Measurements from ENCODE around the gene ADORA3.

ADORA3 gene

DNA sequence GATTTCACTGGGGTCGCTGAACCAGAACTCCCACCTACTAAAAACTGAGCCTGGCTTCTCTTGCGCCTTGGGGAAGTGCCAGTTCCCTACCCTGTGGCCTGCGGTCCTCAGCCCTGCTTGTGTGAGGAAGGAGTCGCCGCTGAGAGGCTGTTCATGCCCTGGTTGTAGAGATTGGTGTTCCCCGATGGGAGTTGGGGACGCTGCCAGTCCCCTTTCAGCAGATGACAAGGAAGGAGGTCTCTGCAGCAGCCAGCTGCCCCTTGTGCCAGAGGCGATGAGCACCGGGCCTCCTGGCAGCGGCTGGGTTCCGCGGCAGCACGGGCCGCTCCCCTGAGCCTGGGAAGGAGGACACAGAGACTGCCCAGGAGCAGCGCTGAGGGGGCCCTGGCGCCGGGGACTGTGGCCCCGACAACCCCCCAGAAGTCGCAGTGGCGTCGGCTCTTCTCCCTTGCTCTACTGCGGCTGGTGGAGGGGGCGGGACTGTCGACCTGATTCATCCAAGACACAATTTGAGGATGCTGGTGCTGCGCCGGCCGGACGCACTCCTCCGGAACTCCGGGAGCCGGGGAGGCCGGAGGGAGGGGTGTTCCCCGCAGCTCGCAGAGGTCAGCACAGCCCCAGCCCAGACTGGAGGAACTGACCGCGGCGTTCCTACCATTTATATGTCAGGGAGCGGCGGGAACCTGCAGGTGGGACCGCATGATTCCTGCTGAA is 12.0 kb upstream of the ADORA3 start:
- TF ChIP-seq, protein P1, sequence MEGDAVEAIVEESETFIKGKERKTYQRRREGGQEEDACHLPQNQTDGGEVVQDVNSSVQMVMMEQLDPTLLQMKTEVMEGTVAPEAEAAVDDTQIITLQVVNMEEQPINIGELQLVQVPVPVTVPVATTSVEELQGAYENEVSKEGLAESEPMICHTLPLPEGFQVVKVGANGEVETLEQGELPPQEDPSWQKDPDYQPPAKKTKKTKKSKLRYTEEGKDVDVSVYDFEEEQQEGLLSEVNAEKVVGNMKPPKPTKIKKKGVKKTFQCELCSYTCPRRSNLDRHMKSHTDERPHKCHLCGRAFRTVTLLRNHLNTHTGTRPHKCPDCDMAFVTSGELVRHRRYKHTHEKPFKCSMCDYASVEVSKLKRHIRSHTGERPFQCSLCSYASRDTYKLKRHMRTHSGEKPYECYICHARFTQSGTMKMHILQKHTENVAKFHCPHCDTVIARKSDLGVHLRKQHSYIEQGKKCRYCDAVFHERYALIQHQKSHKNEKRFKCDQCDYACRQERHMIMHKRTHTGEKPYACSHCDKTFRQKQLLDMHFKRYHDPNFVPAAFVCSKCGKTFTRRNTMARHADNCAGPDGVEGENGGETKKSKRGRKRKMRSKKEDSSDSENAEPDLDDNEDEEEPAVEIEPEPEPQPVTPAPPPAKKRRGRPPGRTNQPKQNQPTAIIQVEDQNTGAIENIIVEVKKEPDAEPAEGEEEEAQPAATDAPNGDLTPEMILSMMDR (IDR thresholded peaks at IDR 0.05; ENCODE audit: low read depth, low read length), result no peak
- no peak for DNase-seq (ENCODE audit: extremely low read depth, low read depth)

DNA sequence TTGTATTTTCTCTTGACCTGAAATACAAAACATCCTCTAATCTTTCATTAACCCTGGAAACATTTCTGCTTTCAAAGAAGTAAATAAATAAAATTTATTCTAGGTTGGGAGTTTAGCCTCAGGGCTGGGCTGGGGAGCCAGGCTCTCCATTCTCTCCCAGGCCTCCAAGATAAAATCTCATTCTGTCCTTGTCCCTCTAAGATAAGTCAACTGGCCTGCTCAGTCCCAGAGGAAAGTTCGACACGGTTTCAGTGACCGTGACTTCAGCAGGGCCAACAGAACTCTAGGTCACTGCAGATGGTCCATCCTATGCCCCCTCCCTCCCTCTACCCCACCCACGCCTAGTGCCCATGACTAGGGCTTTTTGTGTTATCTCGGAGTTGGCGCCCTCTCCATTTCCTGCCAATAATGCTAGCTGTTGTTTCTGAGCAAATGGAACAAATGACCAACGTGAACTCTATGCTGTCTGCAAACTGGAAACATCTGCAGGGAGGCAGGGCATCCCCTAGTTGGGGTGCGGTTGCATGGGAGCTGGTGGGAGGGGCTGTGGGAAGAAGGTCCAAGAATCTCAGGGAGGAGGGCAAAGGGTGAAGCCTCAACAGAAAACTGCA is 10.1 kb upstream of the ADORA3 start:
- TF ChIP-seq, protein P1 (IDR thresholded peaks at IDR 0.05; ENCODE audit: low read depth, low read length), result no peak
- no peak for DNase-seq (ENCODE audit: extremely low read depth, low read depth)

DNA sequence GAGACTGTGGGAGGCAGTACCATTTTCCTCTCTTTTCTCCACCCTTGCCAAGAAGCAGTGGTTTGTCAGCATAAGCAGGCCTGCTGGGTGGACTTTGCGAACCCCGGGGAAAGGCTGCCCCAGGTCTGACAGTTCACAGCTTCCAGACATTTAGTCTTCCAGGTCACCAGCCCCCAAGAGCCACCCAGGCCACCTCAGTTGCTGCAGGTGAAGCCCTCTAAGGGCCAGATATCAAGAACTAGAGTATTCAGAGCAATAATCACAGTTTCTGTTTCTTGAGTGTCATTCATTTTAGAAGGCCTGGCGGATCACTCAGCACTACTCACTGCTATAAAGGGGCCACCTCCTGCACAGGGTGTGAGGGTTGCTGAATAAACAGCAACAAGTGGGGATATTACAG is 9.5 kb upstream of the ADORA3 start:
- DNase-seq (ENCODE audit: extremely low read depth, low read depth), result no peak
- TF ChIP-seq, protein P1 (IDR thresholded peaks at IDR 0.05; ENCODE audit: low read depth, low read length), result no peak

DNA sequence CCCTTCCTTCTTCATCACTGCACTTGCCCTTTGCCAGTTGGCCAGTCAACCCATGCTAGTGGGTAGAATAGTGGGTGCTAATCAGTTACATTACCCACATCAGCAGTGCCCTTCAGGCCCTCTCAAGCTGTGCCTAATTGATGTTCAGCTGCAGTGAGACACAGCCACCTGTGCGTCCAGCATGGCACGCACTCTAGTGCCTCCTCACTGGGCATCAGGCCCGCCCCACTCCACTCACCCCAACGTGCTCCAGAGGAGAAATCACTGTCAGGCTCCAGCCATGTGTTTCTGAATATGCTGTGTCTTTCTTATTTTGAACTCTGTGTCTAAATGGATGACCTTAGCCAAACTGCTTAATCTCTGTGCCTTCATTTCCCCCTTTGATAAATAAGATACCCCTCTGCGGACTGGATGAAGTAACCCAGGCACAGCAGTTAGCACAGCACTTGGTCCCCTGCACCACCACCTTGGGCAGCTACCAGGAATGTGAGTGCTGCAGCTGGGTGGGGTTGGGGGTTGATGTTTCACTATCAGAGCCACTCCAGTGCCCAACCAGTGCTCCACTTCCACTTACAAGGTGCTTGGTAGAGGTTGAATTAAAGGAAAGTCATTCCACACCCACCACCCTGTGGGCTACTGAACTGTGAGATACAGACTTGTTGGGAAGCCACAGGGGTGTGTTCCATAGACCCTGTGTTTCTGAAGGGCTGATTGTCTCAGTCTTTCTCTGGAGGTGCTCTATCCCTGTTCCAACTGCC is 8.9 kb upstream of the ADORA3 start:
- no peak for DNase-seq (ENCODE audit: extremely low read depth, low read depth)
- TF ChIP-seq, protein P1 (IDR thresholded peaks at IDR 0.05; ENCODE audit: low read depth, low read length), result no peak

DNA sequence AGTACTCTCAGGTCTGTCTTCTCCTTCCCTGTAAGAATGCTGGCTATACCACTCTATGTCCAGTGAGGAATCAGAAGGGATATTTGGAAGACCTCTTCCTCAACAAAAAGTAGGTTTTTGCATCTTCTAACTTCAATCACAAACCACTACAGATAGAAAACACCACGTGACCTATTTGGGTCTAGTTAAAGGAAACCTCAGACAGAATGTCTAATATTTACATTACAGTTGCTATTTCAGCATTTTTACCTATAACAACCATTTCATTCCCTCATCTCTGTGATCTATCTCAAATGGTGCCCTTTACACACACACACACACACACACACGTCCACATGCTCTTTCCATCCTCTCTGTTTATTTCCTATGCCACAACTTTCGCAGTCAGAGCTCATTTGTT is 7.9 kb upstream of the ADORA3 start:
- DNase-seq (ENCODE audit: extremely low read depth, low read depth), result no peak
- TF ChIP-seq, protein P1 (IDR thresholded peaks at IDR 0.05; ENCODE audit: low read depth, low read length), result no peak

DNA sequence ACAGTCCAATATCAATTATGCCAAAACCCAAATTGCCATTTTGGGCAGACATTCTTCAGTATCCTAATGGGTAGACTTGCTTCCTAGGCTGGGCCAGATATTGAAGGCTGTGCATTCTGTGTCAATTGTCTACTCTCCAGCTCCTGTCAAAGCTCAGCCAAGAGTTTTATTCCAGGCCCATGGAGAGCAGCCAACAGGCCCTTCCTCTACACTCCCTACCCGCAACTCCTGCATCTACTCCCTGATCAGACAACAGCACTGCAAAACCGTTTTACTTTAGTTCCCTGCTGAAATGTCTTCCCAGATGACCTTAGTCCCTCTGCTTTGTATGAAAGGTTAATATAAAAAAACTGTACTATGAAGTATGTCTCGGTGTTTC is 6.6 kb upstream of the ADORA3 start:
- TF ChIP-seq, protein P1 (IDR thresholded peaks at IDR 0.05; ENCODE audit: low read depth, low read length), result no peak
- no peak for DNase-seq (ENCODE audit: extremely low read depth, low read depth)
